Measurements from ENCODE around the gene UBTD2. TPM values are rescaled to one million over a fixed set of nuclear protein-coding genes. Genes with fewer than 3 reads are reported as not detected.

The UBTD2 gene, protein sequence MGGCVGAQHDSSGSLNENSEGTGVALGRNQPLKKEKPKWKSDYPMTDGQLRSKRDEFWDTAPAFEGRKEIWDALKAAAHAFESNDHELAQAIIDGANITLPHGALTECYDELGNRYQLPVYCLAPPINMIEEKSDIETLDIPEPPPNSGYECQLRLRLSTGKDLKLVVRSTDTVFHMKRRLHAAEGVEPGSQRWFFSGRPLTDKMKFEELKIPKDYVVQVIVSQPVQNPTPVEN
- total RNA-seq (2022; extraction: Qiagen RNA extraction): 12.8 to 16.5 TPM (median 14.7 TPM) in 5 replicates

GRCh38 chr5:172283020-172283861 is at the start of gene UBTD2:
UBTD2 (minus strand) TSS chr5:172283764; CDS start chr5:172283665, 99 bp downstream.

DNA sequence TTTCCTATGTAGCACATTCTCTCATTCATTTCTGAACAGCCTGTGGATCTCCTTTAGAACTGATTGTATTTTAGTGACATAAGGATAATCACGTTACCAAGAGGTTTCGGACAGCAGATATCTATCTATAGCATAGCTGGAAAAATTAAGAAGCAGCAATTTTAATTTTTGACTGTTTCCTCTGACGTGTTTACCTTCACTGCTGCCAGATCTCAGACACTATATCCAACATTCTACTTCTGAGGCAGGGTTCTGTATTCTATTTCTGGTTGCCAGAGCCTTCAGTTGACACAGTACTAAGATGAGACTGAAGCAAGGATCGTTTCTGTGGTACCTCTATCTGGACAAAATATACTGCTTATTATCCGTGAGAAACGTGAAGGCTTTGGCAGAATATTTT is 89.7 kb downstream of the UBTD2 start, which contains the start of gene EFCAB9:
EFCAB9 (plus strand) TSS at position 301 of the 400 bp plus-strand sequence; CDS start at position 302, 1 bp downstream.

DNA sequence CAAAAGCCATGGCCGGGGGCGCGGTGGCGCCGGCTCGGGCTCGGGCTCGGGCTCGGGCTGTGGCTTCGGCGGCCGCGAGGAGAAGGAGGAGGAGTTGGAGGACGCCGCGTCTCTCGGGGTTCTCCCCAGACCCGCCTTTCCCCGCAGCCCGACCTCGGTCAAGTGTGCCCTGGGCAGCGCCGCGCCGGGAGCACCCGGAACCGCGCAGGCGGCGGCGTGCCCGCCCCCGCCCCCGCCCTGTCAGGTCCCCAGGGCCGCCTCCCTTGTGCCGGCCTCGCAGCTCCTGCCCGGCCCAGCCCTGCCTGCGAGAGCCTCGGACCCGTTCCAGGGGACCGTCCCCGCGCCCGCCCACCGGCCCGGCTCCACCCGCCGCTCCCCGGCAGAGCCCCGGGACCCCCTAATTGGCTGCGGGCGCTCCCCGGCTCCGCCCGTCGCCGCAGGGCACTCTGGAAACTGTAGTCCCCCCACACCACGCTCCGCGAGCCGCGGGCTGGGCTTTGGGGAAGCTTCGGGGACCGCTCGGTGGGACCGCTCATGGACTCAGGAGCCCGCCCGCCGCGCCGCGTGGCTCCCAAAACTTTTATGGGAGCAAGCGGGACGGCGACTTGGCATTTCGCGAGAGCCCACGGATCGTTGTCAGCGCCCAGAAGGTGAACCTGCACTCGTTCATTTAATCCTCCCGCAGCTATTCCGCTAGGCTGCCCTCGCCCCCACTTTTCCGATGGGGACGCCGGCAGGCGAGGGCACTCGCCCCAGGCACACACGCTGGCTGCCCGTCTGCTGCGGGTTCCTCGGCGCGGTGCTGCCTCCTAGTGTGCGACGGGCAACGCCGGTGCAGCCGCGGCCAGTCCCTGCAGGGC is 95.3 kb downstream of the UBTD2 start, which contains the start of gene STK10:
STK10 (minus strand) TSS at position 192 of the 860 bp plus-strand sequence; CDS start at position 10, 182 bp downstream.

Other genes starting within 250 kb of the UBTD2 start
- gene STK10, start 95.5 kb downstream of the UBTD2 start, total RNA-seq (2022; extraction: Qiagen RNA extraction): 20.6 to 22.0 TPM (median 20.8 TPM) in 5 replicates
- gene EFCAB9, start 89.6 kb downstream of the UBTD2 start, total RNA-seq (2022; extraction: Qiagen RNA extraction): not detected in 5 replicates
- 16.3 to 19.6 TPM (median 18.4 TPM) in 5 replicates for gene SH3PXD2B, start 170.8 kb upstream of the UBTD2 start, total RNA-seq (2022; extraction: Qiagen RNA extraction)

Data from A549 treated with Mapracorat at 1 μM for 4 hours (cell line).